Subcutaneous adipose tissue (tissue), 4 donors: ENCODE measurements around the gene PGPEP1. TPM values are rescaled to one million over a fixed set of nuclear protein-coding genes. Genes with fewer than 3 reads are reported as not detected.

Source experiments
- CTCF ChIP-seq: fragments of 450-650 bp; IDR thresholded peaks from one replicate; pipeline ENCODE4 v1.5.1; 2016; ENCODE audit warnings: low read depth, mild to moderate bottlenecking, control low read depth, antibody characterized with exemption, moderate library complexity
- total RNA-seq, 4 donors: library from RNA; depleted of rRNA; stranded (reverse); fragments of >200 nt; gene quantifications; one replicate each; pipeline ENCODE4 v1.1.0, GENCODE V29; 2016

Gene PGPEP1
- total RNA-seq, 4 donors from 2014 or later = 17.4 to 33.9 (median 22.6) TPM

- no peak for TF ChIP-seq CTCF
These were observed 13.6 kb upstream of the PGPEP1 start for GRCh38 chr19:18326772-18327171.

- TF ChIP-seq CTCF = no peak
These were observed 11.9 kb upstream of the PGPEP1 start for GRCh38 chr19:18328340-18329034.

GRCh38 chr19:18329035-18329376, 11.4 kb upstream of the PGPEP1 start:
- no peak for TF ChIP-seq CTCF

- TF ChIP-seq CTCF = no peak
These were observed 9.5 kb upstream of the PGPEP1 start for GRCh38 chr19:18330868-18331267.

- TF ChIP-seq CTCF = no peak
These were observed 7.4 kb upstream of the PGPEP1 start for GRCh38 chr19:18332917-18333530.

GRCh38 chr19:18333680-18334079, 6.7 kb upstream of the PGPEP1 start:
- no peak for TF ChIP-seq CTCF

GRCh38 chr19:18336121-18336520, 4.3 kb upstream of the PGPEP1 start:
- no peak for TF ChIP-seq CTCF
